DND-41 (cell line): Measurements from ENCODE around the gene GTF3C1.

ENCODE experiments used
- EZH2 ChIP-seq: IDR thresholded peaks from 3 replicates; pipeline ENCODE4 v1.6.1; 2012; ENCODE audit warnings: borderline replicate concordance, low read depth, mild to moderate bottlenecking, moderate library complexity, low read length, inconsistent platforms; ENCODE audit not compliant: severe bottlenecking
- TF ChIP-seq, protein P1 (sequence below): IDR thresholded peaks from 2 replicates; pipeline ENCODE4 v1.5.1; 2012; ENCODE audit warnings: borderline replicate concordance, low read length, moderate library complexity, mild to moderate bottlenecking; ENCODE audit not compliant: poor library complexity, severe bottlenecking; ENCODE audit errors: extremely low read depth

GRCh38 chr16:27444015-27444414, 105.7 kb downstream of the GTF3C1 start:
- TF ChIP-seq, protein P1, sequence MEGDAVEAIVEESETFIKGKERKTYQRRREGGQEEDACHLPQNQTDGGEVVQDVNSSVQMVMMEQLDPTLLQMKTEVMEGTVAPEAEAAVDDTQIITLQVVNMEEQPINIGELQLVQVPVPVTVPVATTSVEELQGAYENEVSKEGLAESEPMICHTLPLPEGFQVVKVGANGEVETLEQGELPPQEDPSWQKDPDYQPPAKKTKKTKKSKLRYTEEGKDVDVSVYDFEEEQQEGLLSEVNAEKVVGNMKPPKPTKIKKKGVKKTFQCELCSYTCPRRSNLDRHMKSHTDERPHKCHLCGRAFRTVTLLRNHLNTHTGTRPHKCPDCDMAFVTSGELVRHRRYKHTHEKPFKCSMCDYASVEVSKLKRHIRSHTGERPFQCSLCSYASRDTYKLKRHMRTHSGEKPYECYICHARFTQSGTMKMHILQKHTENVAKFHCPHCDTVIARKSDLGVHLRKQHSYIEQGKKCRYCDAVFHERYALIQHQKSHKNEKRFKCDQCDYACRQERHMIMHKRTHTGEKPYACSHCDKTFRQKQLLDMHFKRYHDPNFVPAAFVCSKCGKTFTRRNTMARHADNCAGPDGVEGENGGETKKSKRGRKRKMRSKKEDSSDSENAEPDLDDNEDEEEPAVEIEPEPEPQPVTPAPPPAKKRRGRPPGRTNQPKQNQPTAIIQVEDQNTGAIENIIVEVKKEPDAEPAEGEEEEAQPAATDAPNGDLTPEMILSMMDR = no peak
- TF ChIP-seq EZH2 = no peak
